Activated CD4-positive, CD25-positive, alpha-beta regulatory T cell treated with anti-CD3 and anti-CD28 coated beads, Interleukin-2, amount 50 U/mL, for 24 hours (primary cell): ENCODE results near the gene SLIT3.
A peak's percentile ranks its signal among the peaks of the same experiment; 100 is the strongest.

Experiments
- ATAC-seq, 2 donors: fragments of 150-1000 bp; cut with Tn5 transposase; one replicate each; pipeline ENCODE4 v1.10.0; 2021; ENCODE audit warnings: mild to moderate bottlenecking in 1 of 2, moderate library complexity in 1 of 2

The SLIT3 gene

GRCh38 chr5:168844016-168844921, 456.7 kb downstream of the SLIT3 start:
- no peak for ATAC-seq

DNA sequence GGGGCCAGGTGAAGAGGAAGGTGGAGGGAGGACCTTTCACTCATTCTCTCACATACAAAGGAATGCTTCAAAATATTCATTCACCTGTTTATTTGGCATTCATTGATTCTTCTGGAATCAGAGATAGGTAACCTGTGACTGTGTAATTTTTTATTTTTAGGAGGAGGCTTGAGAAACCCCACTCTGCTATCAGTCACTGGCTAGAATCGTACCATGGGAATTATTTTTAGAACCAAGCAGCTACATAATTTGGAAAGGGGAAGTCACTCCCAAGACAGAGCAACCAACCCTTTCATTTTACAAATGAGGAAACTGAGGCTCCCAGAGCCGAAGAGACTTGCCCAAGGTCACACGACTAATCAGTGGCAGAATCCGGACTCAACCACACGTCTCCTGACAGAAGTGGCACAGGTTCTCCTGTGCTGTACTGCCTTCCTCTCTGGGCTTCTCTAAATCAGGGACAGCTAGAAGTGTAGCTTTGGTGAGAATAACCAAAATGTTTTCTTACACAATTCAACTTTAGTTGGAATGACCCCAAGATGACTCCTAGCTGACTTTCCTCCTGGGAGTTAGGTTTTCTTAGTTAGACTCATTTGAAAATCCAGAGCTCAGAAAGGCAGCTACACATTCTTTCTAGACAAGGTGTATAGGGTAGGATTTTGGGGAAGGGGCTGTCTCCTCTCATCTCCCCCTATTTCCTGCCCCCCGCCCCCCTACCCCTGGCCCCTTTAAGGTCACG, 457.5 kb downstream of the SLIT3 start:
- ATAC-seq: no peak

DNA sequence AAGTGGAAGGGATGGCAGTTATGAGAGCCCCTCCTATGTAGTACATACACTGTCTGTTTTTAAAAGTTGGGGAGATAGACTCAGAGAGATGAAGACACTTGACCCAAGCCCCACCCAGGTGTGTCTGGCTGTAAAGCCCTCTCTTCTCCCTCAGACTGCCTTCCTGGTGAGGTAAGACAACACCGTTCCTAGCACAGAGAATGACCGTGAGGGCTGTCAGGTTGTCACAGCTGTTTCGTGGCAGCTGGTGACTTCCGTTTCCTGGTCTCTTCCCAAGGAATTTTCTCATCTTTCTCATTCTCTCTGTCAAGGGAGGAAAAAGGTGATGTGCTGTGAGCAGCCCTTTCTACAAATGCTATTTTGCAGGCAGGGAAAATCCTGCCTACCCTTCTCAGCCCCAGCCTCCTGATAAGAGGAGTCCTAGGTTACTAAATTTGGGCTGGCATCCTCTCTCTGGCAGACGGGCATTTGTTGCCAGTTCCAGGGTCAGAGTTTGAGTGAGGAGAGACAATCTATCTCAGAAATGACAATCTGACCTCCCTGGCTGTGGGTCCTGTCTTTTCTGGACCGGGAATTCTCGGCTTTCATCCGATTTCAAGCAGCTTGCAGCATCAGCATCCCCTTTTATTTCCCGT, 458.3 kb downstream of the SLIT3 start:
- ATAC-seq: no peak

DNA sequence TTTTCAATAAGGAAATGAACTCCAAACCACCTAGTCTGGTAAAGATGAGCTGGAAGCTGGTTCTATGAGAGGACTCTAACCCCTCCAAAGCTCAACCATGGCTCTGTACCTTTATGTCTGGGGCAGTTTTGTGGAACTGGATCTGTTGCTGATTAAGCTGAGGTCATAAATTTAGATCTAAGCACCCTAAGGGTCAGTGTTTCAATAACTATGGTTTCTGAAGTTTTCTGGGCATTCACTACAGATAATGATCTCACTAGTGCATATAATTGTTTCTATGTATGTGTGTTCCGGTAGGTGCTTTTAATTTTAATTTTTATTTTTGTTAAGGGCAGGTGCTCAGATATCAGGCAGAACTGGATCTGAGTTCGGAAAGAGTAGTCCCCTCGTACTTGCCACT, 463.1 kb downstream of the SLIT3 start:
- no peak for ATAC-seq

DNA sequence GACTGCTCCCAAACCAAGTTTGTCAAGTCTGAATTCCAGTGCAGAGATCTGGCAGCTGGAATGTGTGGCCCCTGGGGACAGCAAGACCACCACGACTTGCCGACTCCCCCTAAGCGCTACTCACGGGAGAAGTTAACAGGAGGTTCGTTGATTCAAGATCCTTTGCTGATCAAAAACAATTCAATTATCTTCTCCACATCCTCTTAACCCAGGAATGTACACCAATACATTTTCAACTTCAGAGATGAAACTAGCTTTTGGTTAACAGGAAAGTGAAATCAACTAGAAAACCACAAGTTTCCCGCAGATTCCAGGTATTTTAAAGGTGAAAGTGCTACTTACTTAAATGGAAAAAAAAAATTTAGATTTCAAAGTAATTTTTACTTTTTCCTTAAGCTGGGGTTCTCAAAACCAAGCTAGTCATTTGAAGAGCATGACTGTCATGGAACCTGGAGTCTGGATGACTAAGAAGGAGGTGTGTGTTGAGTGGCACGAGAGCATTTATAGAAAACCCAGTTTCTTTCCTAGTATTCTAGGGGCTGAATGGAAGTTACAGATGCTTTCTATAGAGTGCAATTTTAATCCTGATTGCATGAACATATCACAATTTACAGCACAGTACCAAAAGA, 464.2 kb downstream of the SLIT3 start:
- peak; percentile 58 to 70 for ATAC-seq

DNA sequence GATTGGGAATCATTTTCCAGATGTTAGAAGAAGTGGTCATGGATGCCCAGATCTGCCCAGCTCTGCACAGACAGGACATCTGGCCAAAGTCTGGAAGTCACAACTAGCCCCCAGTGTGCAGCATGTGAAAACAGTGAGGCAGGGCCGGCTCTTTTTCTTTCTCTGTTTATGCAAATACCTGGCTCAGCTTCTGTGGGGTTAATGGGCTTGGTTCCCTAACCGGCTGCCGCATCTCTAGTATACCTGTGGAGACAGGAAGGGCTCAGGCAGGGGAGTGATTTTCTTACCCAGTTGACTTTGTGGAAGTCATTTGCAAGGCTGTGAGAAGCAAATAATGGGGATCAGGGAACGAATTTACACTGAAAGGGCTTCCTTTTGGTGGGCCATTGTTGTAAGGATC, 467.0 kb downstream of the SLIT3 start:
- no peak for ATAC-seq

DNA sequence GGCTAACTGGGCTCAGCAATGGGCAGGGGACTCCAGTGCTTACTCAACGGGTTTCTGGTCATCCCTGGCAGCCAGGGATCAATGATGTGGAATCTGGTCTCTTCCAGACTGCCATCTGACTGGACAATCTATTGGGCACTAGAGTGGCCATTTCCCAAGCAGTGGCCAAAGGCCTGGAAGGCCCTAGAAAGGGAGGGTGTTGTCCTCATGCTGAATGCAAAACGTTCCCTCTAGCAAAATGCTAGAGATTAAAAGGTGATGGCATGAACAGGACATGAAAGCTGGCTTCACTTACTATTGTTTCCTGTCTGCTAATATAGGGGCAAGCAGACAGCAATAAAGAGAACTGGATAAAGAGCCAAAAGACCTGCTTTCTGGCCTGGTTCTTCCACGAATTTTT, 467.6 kb downstream of the SLIT3 start:
- no peak for ATAC-seq

- no peak for ATAC-seq
These were observed 468.6 kb downstream of the SLIT3 start for GRCh38 chr5:168832308-168832707.

GRCh38 chr5:168831383-168831782, 469.6 kb downstream of the SLIT3 start:
- no peak for ATAC-seq

DNA sequence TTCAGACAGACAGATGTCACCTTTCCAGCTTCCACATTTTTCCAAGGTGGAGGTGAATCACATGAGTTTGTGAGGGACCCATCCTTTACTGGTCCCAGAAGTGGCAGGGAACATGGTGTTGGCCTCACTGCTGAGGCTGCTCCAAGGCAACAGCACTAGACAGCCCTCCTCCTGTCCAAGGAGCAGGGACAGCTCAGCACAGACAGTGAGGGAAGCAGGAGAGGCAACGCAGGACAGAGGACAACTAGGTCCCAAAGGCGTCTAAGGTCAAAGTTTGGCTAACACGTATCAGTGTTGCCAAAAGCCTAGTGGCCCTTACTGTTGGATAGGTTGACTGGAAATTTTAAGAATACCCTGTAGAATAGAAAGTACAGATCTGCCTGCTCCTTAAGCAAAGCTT, 470.1 kb downstream of the SLIT3 start:
- no peak for ATAC-seq

- no peak for ATAC-seq
These were observed 471.0 kb downstream of the SLIT3 start for GRCh38 chr5:168829922-168830417.

GRCh38 chr5:168829044-168829443, 471.9 kb downstream of the SLIT3 start:
- no peak for ATAC-seq

DNA sequence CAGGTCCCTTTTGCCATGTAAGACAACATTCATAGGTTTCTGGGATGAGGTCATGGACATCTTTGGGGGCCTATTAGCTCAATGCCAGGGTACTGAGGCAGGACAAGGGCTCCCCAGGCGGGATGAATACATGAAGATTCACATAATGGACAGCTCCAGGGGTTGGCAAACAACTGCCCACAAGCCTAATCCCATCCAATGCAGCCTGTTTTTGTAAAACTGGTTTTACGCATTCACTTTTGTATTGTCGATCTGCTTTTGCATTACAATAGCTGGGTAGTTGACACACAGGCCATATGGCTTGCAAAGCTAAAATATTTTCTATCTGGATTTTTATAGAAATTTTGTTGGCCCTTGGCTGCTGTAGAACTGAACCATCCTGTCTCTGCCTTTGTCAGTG, 473.3 kb downstream of the SLIT3 start:
- ATAC-seq: no peak

- ATAC-seq: no peak
These were observed 474.7 kb downstream of the SLIT3 start for GRCh38 chr5:168826246-168826725.

GRCh38 chr5:168822745-168823281, 478.1 kb downstream of the SLIT3 start:
- ATAC-seq: no peak

- no peak for ATAC-seq
These were observed 478.6 kb downstream of the SLIT3 start for GRCh38 chr5:168822248-168822744.

DNA sequence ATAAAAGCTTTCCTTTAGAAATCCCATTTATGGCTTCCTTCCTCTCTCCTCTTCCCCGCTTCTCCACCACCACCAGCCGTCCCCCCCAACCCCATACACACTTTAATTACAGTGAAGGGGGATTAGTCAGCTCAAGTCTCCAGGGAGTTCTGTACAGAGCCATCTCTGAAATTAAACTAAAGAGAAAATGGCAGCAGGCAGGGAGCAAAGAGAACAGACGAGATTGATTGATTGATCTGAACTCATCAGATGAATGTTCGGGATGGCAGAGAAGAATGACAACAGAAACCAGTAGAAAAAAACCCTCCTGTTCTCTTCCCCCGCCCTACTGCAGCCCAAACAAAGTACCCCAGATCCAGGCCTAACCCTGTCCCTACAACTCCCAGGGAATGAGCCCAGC, 480.1 kb downstream of the SLIT3 start:
- no peak for ATAC-seq

DNA sequence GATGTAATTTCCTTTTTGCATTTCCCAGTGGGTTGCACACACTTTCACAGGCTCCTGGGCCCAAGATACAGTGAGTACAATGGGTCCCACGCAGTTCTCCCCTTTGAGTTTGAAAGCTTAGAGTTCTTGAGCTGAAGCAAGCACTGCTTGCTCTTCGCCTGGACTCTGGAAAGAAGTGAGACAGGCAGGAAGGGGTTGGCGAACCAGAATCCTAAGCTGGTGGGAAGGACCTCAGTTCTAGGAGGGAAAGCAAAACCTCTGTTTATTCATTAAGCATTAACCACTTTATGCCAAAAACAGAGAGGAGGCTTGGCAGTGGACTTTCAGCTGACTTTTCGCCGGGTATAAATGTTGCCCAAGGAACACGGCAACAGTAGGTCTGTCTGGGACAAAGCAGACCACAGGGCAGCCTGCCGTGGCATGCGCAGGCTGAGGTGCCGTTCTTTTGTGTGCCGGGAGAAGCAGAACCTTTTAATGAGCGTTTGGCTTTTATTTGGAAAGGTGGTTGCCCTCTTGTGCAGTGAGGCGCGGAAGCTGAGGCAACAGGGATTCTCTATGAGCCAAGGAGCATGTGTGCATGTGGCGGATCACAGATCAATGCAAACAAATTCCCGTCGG, 481.8 kb downstream of the SLIT3 start:
- no peak for ATAC-seq

DNA sequence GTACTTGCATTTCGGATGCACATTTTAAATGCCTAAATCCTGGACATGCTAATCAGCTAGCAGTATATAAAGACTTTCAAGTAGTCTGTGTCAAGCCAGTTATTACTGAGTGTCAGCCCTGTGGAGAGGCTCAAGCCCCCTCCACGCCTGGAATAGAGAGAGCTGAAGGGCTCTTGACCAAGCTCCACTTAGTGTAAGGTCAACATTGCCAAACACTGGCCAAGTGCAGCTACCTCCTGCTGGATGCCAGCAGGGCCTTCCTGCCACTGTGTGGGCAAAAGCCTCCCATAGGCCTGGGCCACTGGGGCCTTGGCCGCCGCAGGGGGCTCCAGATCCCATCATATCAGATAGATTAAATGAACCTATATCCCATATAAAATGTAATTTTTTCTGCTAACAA, 482.4 kb downstream of the SLIT3 start:
- no peak for ATAC-seq

DNA sequence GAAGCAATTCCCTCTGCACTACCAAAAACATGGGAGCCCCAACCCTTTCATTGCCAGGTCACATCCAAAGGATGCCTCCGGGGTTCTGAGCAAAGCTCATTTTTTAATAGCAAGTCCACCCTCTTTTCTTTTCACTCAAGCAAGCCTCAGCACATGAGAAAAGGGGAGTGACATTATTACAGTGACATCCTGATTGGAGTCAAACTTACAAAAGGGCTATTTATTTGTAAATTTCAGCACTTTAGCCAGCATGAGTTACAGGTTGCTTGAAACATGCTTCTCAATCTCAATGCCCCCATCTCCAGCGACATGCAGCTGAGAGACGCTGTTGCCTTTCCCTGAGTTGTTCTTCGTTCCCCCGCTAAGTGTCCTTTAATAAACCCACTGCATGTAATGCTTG, 483.3 kb downstream of the SLIT3 start:
- no peak for ATAC-seq

GRCh38 chr5:168816661-168817060, 484.3 kb downstream of the SLIT3 start:
- ATAC-seq: no peak
